Measurements from ENCODE around the gene TAT.

GRCh38 chr16:71593048-71593999 is 16.4 kb upstream of the TAT start:
- TF ChIP-seq POLR2A (IDR thresholded peaks at IDR 0.05) (no peak), POLR2AphosphoS5 (IDR thresholded peaks at IDR 0.05) (no peak), EP300 (IDR thresholded peaks at IDR 0.05) (no peak)
- TF ChIP-seq, protein P1, sequence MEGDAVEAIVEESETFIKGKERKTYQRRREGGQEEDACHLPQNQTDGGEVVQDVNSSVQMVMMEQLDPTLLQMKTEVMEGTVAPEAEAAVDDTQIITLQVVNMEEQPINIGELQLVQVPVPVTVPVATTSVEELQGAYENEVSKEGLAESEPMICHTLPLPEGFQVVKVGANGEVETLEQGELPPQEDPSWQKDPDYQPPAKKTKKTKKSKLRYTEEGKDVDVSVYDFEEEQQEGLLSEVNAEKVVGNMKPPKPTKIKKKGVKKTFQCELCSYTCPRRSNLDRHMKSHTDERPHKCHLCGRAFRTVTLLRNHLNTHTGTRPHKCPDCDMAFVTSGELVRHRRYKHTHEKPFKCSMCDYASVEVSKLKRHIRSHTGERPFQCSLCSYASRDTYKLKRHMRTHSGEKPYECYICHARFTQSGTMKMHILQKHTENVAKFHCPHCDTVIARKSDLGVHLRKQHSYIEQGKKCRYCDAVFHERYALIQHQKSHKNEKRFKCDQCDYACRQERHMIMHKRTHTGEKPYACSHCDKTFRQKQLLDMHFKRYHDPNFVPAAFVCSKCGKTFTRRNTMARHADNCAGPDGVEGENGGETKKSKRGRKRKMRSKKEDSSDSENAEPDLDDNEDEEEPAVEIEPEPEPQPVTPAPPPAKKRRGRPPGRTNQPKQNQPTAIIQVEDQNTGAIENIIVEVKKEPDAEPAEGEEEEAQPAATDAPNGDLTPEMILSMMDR (IDR thresholded peaks at IDR 0.05): no peak

Measured in suprapubic skin (tissue), 4 donors.